Naive thymus-derived CD4-positive, alpha-beta T cell (primary cell): ENCODE results near the gene TEKT4. TPM values are rescaled to one million over a fixed set of nuclear protein-coding genes. Genes with fewer than 3 reads are reported as not detected.
"Not testable (repeated sequence)": the region's sequence is repeated elsewhere in the genome, so short reads cannot be mapped to it uniquely, and the experiment has no call there.

Source experiments
- ATAC-seq: fragments of 150-1000 bp; cut with Tn5 transposase; 2 replicates; pipeline ENCODE4 v1.10.0; 2021; ENCODE audit warnings: mild to moderate bottlenecking, moderate library complexity
- CTCF ChIA-PET: fragments of 350-600 bp; sonication (Branson Sonifier 250); formaldehyde crosslinking; loops from one replicate; lab custom pipeline; 2021; ENCODE audit warnings: antibody characterized with exemption; lab: Charles Lee
- POLR2A ChIA-PET: fragments of 350-600 bp; sonication (Branson Sonifier 250); formaldehyde crosslinking; loops from one replicate; lab custom pipeline; 2021; ENCODE audit warnings: antibody characterized with exemption, inconsistent platforms; lab: Charles Lee
- DNase-seq, 9 donors: peaks; one replicate each; pipeline versions ENCODE4 v3.0.0 to v3.0.0-alpha.2; 2020 to 2022; ENCODE audit warnings: mixed read lengths in 1 of 9
- H3K27ac ChIP-seq: one replicate; pipeline ENCODE4 v1.7.0; 2013; ENCODE audit warnings: mild to moderate bottlenecking, low read depth, low read length, moderate library complexity
- H3K27me3 ChIP-seq, 2 donors: one replicate each; pipeline ENCODE4 v1.7.0; 2013; ENCODE audit warnings: low read length in 2 of 2, mild to moderate bottlenecking in 2 of 2, moderate library complexity in 2 of 2; ENCODE audit not compliant: control insufficient read depth in 2 of 2, insufficient read depth in 2 of 2
- H3K36me3 ChIP-seq, 3 experiments: 1 replicate in 2 of 3; 2 replicates in 1 of 3; pipeline ENCODE4 v1.7.0; 2013; ENCODE audit warnings: low read length in 3 of 3, mild to moderate bottlenecking in 3 of 3, moderate library complexity in 1 of 3; ENCODE audit not compliant: insufficient read depth in 3 of 3, control insufficient read depth in 2 of 3
- H3K4me1 ChIP-seq, 2 donors: one replicate each; pipeline ENCODE4 v1.7.0; 2013; ENCODE audit warnings: low read length in 2 of 2, mild to moderate bottlenecking in 2 of 2, moderate library complexity in 1 of 2; ENCODE audit not compliant: control insufficient read depth in 2 of 2, insufficient read depth in 2 of 2
- H3K4me3 ChIP-seq: 2 replicates; pipeline ENCODE4 v1.7.0; 2013; ENCODE audit warnings: mild to moderate bottlenecking, low read length
- H3K9me3 ChIP-seq, 3 experiments: 1 replicate in 2 of 3; 2 replicates in 1 of 3; pipeline ENCODE4 v1.7.0; 2013; ENCODE audit warnings: low read length in 3 of 3; ENCODE audit not compliant: control insufficient read depth in 2 of 3
- H3K27ac Mint-ChIP-seq, 9 donors: one replicate each; pipeline ENCODE4 v1.8.0; 2020 to 2022; ENCODE audit warnings: mixed read lengths in 9 of 9, mild to moderate bottlenecking in 8 of 9, moderate library complexity in 5 of 9, inconsistent platforms in 2 of 9
- H3K27me3 Mint-ChIP-seq, 5 donors: one replicate each; pipeline ENCODE4 v1.8.0; 2021 to 2022; ENCODE audit warnings: mixed read lengths in 5 of 5, mild to moderate bottlenecking in 1 of 5
- H3K36me3 Mint-ChIP-seq, 5 donors: one replicate each; pipeline ENCODE4 v1.8.0; 2020 to 2022; ENCODE audit warnings: mixed read lengths in 5 of 5, mild to moderate bottlenecking in 3 of 5, inconsistent platforms in 1 of 5
- H3K4me1 Mint-ChIP-seq, 7 donors: one replicate each; pipeline ENCODE4 v1.8.0; 2020 to 2022; ENCODE audit warnings: mixed read lengths in 7 of 7, mild to moderate bottlenecking in 3 of 7, inconsistent platforms in 1 of 7
- H3K4me3 Mint-ChIP-seq, 10 donors: one replicate each; pipeline ENCODE4 v1.8.0; 2020 to 2022; ENCODE audit warnings: mild to moderate bottlenecking in 10 of 10, mixed read lengths in 10 of 10, moderate library complexity in 6 of 10, inconsistent platforms in 2 of 10
- H3K9me3 Mint-ChIP-seq, 11 donors: one replicate each; pipeline ENCODE4 v1.8.0; 2020 to 2022; ENCODE audit warnings: mixed read lengths in 11 of 11, mild to moderate bottlenecking in 4 of 11, inconsistent platforms in 1 of 11, moderate library complexity in 1 of 11
- intact Hi-C, 2 donors: fragments of 100-400 bp; cut with micrococcal nuclease; formaldehyde crosslinking; loops; one replicate each; pipeline ENCODE4 v1.15.1; 2023
- polyA plus RNA-seq, 2 donors: library from polyadenylated mRNA; unstranded; fragments of 300-500 nt; fragmentation: Illumina TruSeq; gene quantifications; one replicate each; pipeline ENCODE4 v1.2.3, GENCODE V29; 2021
- total RNA-seq, 6 experiments: library from RNA in 5 of 6; stranded (reverse) in 5 of 6; gene quantifications; 1 replicate in 5 of 6; 2 replicates in 1 of 6; pipeline ENCODE4 v1.2.3 and lab custom pipeline; 2021 to 2026

TEKT4 gene
- total RNA-seq (under 1 TPM in 1 of 5 experiments, not detected in 4; 0.19 TPM), polyA plus RNA-seq (not detected), total RNA-seq (lab: John Stamatoyannopoulos, UW) (not detected)

- CTCF ChIA-PET, result no interaction called here
- POLR2A ChIA-PET, result no interaction called here
- intact Hi-C loops, result no loop called here
Measured at GRCh38 chr2:94871226-94872087, at the start of gene TEKT4. TSS of gene TEKT4 (plus strand) at chr2:94871430. CDS start at chr2:94871580, 150 bp downstream.

GRCh38 chr2:94839224-94839623 is 32.0 kb upstream of the TEKT4 start:
- not testable (repeated sequence) for H3K27ac Mint-ChIP-seq, H3K4me3 Mint-ChIP-seq

More at GRCh38 chr2:94871226-94872087, at the start of gene TEKT4:
- no peak for ATAC-seq
- Mint-ChIP-seq H3K27me3 (peaks cover 0 to 36% (median 8%) of the 10 kb centered on the region in 5 donors), H3K36me3 (no peaks in the 10 kb centered on the region), H3K27ac (no peak within 1 kb of the TSS), H3K9me3 (no peaks in the 10 kb centered on the region), H3K4me1 (no peaks in the 10 kb centered on the region), H3K4me3 (no peak within 1 kb of the TSS)
- Histone ChIP-seq H3K4me1 (no peaks in the 10 kb centered on the region), H3K27me3 (no peaks in the 10 kb centered on the region), H3K9me3 (no peaks in the 10 kb centered on the region), H3K4me3 (no peak within 1 kb of the TSS), H3K36me3 (no peaks in the 10 kb centered on the region), H3K27ac (no peak within 1 kb of the TSS)
- no peak for DNase-seq

GRCh38 chr2:94856856-94857255 is 14.4 kb upstream of the TEKT4 start:
- ATAC-seq, H3K4me3 ChIP-seq, H3K36me3 Mint-ChIP-seq, CTCF ChIA-PET, H3K9me3 ChIP-seq, H3K27me3 ChIP-seq, H3K9me3 Mint-ChIP-seq, H3K27ac Mint-ChIP-seq, H3K4me1 ChIP-seq, intact Hi-C loops, H3K27ac ChIP-seq, H3K4me1 Mint-ChIP-seq, H3K36me3 ChIP-seq, POLR2A ChIA-PET: not testable (repeated sequence)
- H3K27me3 Mint-ChIP-seq, result peaks cover 14 to 52% (median 29%) of the 10 kb centered on the region in 5 donors
- H3K4me3 Mint-ChIP-seq, result peak overlapping the region in 5 of 10 donors; percentile 2 to 82 (median 40)
- peak in 1 of 9 donors; percentile 20 for DNase-seq

More at GRCh38 chr2:94839224-94839623, 32.0 kb upstream of the TEKT4 start:
- H3K9me3 ChIP-seq, H3K27ac ChIP-seq, H3K27me3 Mint-ChIP-seq, H3K36me3 Mint-ChIP-seq, H3K4me1 Mint-ChIP-seq, H3K27me3 ChIP-seq, DNase-seq, ATAC-seq, H3K36me3 ChIP-seq, H3K4me1 ChIP-seq, CTCF ChIA-PET, H3K9me3 Mint-ChIP-seq, POLR2A ChIA-PET, intact Hi-C loops, H3K4me3 ChIP-seq: not testable (repeated sequence)

- H3K36me3 Mint-ChIP-seq, POLR2A ChIA-PET, CTCF ChIA-PET, H3K27ac ChIP-seq, H3K4me1 ChIP-seq, H3K27me3 ChIP-seq, H3K4me1 Mint-ChIP-seq, H3K36me3 ChIP-seq, H3K9me3 ChIP-seq, H3K9me3 Mint-ChIP-seq, intact Hi-C loops, ATAC-seq, H3K4me3 ChIP-seq: not testable (repeated sequence)
- DNase-seq, result peak in 1 of 9 donors; percentile 22
- Mint-ChIP-seq H3K27ac (peak overlapping the region in 1 of 9 donors; percentile 68), H3K4me3 (peak overlapping the region in 4 of 10 donors; percentile 32 to 82 (median 50)), H3K27me3 (peaks cover 21 to 56% (median 31%) of the 10 kb centered on the region in 5 donors)
Measured at GRCh38 chr2:94857367-94858162, 13.7 kb upstream of the TEKT4 start.

- DNase-seq, POLR2A ChIA-PET, intact Hi-C loops, H3K27ac Mint-ChIP-seq, H3K27me3 ChIP-seq, H3K36me3 Mint-ChIP-seq, ATAC-seq, CTCF ChIA-PET, H3K9me3 Mint-ChIP-seq, H3K4me1 Mint-ChIP-seq, H3K27ac ChIP-seq, H3K9me3 ChIP-seq, H3K4me1 ChIP-seq, H3K36me3 ChIP-seq, H3K4me3 ChIP-seq: not testable (repeated sequence)
- peaks cover 24 to 60% (median 37%) of the 10 kb centered on the region in 5 donors for H3K27me3 Mint-ChIP-seq
- peak overlapping the region in 1 of 10 donors; percentile 18 for H3K4me3 Mint-ChIP-seq
Measured at GRCh38 chr2:94858163-94858888, 12.9 kb upstream of the TEKT4 start.

GRCh38 chr2:94861308-94862152 is 9.7 kb upstream of the TEKT4 start:
- intact Hi-C loops, result no loop called here
- Histone ChIP-seq H3K27ac (no peak overlapping the region), H3K36me3 (no peaks in the 10 kb centered on the region), H3K9me3 (no peaks in the 10 kb centered on the region), H3K4me1 (no peaks in the 10 kb centered on the region), H3K27me3 (no peaks in the 10 kb centered on the region), H3K4me3 (no peak overlapping the region)
- no peak for DNase-seq
- POLR2A ChIA-PET, result no interaction called here
- H3K4me1 Mint-ChIP-seq, result peaks cover 0 to 4% (median 0%) of the 10 kb centered on the region in 7 donors
- no peak overlapping the region for H3K4me3 Mint-ChIP-seq
- no peak for ATAC-seq
- H3K27me3 Mint-ChIP-seq, result peaks cover 36 to 71% (median 44%) of the 10 kb centered on the region in 5 donors
- H3K36me3 Mint-ChIP-seq, result no peaks in the 10 kb centered on the region
- H3K27ac Mint-ChIP-seq, result no peak overlapping the region
- CTCF ChIA-PET, result no interaction called here
- H3K9me3 Mint-ChIP-seq, result peaks cover 0 to 3% (median 0%) of the 10 kb centered on the region in 11 donors
